Cardiac fibroblast (primary cell): ENCODE data around the gene FSTL5.

Source experiments
- DNase-seq, 2 donors: peaks; one replicate each; pipeline versions ENCODE4 v3.0.0 to v3.0.0-alpha.2; 2010; ENCODE audit warnings: low read depth in 2 of 2
- H3K4me3 ChIP-seq, 2 donors: replicated peaks in 1 of 2; 1 replicate in 1 of 2; 2 replicates in 1 of 2; pipeline ENCODE4 v1.5.1; 2011; ENCODE audit warnings: low read depth in 2 of 2, low read length in 2 of 2, mild to moderate bottlenecking in 2 of 2, moderate library complexity in 1 of 2
- TF ChIP-seq, protein P1 (sequence below): IDR thresholded peaks from one replicate; pipeline ENCODE4 v1.5.1; 2011; ENCODE audit warnings: low read depth, mild to moderate bottlenecking, low read length, inconsistent platforms

FSTL5 gene

DNA sequence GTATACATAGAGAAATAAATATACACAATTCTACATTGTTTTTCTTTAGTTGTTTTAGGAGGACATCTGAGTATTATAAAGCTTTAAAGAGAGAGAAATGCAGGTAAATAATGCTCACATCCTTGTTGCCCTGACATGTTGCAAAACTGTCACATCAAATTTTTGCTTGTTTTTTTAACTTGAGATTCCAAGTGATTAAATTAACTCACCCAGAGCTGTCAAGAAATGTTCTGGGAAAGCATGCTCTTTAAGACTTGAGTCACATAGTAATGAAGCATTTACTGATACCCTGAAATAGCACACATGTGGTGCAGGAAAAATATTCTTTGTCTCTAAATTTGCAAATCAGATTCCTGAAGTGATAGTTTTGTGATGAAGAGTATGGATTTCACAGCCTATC lies 665.6 kb downstream of the FSTL5 start:
- DNase-seq: no peak

DNA sequence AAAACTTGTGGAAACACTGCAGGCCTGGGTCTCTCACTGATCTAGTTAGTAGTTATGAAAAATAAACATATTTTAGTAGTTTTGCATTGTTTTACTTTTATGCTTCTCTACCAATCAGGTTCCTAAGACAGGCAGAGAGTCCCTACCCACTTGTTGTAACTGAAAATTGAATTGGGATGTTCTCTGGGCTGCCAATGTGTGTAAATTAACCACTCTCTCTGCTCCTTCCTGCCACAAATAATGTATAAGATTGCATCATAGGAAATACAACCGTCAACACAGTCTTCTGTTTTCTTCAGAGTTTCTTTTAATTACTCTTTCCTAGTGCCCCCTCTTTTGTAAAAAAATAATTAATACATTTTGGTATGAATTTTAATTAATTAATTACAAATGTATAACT lies 677.3 kb downstream of the FSTL5 start:
- TF ChIP-seq, protein P1, sequence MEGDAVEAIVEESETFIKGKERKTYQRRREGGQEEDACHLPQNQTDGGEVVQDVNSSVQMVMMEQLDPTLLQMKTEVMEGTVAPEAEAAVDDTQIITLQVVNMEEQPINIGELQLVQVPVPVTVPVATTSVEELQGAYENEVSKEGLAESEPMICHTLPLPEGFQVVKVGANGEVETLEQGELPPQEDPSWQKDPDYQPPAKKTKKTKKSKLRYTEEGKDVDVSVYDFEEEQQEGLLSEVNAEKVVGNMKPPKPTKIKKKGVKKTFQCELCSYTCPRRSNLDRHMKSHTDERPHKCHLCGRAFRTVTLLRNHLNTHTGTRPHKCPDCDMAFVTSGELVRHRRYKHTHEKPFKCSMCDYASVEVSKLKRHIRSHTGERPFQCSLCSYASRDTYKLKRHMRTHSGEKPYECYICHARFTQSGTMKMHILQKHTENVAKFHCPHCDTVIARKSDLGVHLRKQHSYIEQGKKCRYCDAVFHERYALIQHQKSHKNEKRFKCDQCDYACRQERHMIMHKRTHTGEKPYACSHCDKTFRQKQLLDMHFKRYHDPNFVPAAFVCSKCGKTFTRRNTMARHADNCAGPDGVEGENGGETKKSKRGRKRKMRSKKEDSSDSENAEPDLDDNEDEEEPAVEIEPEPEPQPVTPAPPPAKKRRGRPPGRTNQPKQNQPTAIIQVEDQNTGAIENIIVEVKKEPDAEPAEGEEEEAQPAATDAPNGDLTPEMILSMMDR: no peak
- H3K4me3 ChIP-seq: no peak overlapping the region
- no peak for DNase-seq

More for the DNA sequence above, 665.6 kb downstream of the FSTL5 start:
- TF ChIP-seq, protein P1: no peak
- H3K4me3 ChIP-seq: no peak overlapping the region

DNA sequence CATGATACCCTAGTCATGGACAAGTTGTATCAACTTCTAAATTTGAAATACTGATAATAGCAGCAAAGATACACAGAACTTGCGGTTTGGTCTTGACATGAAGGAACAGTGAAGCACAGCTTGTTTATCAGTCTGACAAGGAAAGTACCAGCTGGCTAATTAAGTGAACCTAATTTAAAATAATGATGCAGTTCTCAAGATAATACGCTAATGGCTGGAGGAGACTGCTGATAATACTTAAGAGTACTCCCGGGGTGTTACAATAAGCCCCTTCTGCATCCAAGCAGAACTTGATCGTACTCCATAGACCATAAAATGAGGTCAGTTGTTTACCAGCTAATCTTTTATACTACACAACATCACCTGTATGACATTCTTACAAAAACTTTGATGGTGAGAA lies 697.5 kb downstream of the FSTL5 start:
- TF ChIP-seq, protein P1: no peak
- no peak overlapping the region for H3K4me3 ChIP-seq
- DNase-seq: no peak

DNA sequence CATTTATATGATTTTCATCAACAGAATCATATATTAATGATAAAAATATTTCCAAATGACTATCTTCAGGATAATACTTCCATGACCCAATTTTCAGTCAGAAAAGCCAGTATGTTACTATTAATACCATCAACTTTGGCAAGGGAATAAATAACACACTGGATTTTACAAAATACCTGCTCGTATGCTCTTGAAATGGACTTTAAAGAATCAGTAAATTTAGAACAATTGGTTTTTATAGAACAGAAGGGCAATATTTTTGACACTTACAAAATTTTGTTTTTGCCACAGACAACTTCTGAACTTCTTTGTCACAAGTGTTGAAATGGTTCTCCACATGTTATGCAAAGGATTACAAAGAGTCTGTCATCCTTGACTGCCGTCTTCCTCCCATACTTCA lies 700.4 kb downstream of the FSTL5 start:
- TF ChIP-seq, protein P1: no peak
- H3K4me3 ChIP-seq: no peak overlapping the region
- no peak for DNase-seq

DNA sequence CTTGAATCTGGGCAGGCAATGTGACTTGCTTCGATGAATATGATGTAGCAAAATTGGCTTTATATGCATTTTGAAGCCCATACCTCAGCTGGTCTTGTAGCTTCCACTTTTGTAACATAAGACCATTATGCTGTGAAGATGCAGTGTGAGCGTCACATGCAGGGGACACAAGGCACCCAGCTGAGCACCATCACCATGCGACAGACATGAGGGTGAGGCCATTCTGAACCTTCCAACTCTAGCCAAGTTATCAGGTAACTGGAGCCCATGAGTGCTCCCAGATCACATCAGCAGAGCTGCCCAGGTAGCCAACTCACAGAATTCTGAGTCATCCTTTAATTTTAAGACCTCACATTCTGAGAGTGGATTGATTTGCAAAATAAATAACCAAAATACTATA lies 705.9 kb downstream of the FSTL5 start:
- no peak for DNase-seq
- no peak overlapping the region for H3K4me3 ChIP-seq
- TF ChIP-seq, protein P1: no peak

DNA sequence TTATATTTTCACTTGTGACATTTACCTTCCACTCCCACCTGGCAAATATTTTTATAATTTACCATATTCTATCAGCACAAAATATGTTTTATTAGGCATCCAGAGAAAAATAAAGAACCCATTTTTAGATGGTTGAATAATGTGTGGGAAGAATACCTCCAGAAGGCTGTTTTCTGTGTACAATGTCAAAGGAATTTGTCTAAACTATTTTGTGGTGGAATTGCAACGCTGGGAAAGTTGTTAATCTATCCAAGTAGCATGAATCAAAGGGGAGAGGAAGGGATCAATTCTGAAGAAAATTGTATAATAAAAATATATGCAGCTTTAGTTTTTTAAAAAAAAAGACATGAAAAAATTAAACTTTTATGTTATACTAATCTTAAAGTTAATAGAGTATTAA lies 706.5 kb downstream of the FSTL5 start:
- DNase-seq: no peak
- no peak overlapping the region for H3K4me3 ChIP-seq
- TF ChIP-seq, protein P1: no peak

DNA sequence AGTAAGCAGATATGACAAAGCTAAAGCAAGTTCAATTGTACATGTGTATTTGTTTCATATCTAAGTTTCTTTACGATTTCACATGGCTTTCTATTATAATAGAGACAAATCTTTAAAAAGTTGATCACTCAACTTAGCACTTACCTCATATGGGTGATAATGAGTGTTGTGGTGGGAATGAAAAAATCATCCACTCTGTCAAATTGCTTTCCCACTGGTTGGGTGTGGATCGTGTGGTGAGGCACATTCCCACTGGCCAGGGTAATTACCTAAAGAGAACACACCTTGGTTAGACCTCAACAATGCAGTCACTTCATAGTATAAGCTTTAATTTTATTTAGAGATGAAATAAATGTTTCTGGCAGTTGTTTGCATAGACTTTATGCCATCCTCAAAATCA lies 708.9 kb downstream of the FSTL5 start:
- DNase-seq: no peak
- TF ChIP-seq, protein P1: no peak
- H3K4me3 ChIP-seq: no peak overlapping the region
